NCI-H146 (cell line): ENCODE data around the gene ITGBL1.

Experiments used
- DNase-seq: peaks from one replicate; lab custom pipeline; 2025; lab: John Stamatoyannopoulos, UW

Gene ITGBL1

DNA sequence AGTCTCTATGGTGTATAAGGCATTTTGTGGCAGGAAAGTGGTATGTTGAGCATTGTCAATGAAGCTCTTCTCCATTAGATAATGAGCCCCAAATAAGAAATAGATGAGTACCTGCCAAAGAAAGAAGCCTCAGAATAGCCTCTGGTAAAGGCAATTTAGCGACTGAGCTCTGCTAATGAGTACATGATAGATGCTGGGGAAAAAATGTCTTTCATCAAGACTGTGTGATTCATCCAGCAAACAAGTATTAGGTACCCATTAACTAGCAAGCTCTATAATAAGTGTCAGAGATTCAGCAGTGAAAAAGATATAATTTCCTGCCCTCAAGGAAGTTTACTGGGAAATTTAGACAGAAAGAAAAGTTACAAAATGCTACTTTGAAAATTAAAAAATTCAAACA, 294.6 kb downstream of the ITGBL1 start:
- no peak for DNase-seq

DNA sequence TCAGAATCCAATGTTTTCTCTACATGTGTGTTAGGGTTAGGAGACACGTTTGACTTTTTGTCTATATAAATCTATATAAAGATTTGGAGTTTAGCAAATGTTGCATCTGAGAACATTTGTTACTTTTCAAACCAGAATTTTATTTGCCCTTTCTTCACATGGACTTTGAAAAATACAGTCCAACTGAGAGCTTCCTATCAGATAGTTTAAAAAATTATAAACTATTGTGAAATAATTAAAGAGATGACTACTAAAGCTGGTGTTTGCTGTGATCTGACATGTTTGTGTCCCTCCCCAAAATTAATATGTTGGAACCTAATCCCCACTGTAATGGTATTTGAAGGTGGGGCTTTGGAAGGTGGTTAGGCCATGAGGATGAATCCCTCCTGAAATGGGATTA, 297.1 kb downstream of the ITGBL1 start:
- no peak for DNase-seq

DNA sequence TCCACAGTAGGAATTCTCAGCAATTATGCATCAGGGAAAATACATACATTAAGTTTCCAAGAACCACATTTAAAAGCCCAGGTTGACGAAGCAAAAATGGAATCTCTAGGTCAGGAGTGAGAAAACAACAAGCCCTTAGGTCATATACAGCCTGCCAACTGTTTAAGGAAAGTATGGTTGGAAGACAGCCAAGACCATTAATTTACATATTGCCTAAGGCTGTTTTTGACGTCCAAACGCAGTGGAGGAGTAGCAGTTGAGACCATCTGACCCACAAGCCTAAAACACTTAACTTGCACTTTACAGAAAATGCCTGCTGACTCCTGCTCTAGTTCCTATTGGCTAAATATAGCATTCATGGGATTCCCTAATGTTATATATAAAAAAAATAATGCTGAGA, 299.0 kb downstream of the ITGBL1 start:
- peak; percentile 89 for DNase-seq

DNA sequence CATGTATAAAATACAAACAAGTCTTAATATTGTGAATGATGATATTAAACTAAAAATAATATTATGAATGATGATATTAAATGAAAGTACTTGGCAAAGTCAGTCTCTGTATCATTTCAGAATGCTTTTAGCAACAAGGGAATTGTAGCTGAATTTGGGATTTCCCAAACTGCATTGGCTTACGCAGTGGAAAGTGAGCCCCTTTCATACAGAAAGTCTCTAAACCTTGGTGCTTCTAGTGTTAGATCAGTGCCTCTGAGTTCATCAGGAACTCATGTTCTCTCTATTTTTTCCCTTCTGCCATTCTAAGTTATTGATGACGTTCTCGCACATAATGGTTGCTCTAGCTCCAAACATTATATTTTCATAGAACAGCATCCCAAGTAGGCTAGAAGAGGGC, 300.0 kb downstream of the ITGBL1 start:
- DNase-seq: no peak

DNA sequence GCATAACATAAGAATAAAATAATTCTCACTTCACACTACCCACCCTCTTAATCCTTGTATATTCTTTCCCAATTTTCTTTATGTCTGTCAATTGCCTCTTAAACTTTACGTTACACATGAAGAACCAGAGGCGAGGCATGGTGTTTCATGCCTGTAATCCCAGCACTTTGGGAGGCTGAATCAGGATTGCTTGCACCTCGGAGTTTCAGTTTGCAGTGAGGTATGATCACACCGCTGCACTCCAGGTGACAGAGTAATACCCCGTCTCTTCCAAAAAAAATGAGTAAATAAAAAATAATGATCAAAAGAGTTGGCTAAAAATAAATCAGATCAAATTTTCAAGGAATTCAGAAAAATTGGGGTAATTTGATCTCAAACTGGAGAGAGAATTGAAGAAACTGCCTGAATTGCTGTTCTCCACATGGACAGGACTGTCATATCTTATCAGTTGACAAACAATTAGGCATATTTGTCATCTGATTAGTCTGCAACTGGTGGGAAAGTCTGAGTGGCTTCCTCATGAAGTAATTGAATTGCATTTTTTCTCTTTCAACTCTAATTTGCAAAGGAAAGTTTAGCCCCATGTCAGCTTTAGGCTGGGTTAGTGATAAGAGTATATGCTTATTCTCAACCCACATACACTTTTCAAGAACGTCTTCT, 302.9 kb downstream of the ITGBL1 start:
- peak; percentile 15 for DNase-seq

DNA sequence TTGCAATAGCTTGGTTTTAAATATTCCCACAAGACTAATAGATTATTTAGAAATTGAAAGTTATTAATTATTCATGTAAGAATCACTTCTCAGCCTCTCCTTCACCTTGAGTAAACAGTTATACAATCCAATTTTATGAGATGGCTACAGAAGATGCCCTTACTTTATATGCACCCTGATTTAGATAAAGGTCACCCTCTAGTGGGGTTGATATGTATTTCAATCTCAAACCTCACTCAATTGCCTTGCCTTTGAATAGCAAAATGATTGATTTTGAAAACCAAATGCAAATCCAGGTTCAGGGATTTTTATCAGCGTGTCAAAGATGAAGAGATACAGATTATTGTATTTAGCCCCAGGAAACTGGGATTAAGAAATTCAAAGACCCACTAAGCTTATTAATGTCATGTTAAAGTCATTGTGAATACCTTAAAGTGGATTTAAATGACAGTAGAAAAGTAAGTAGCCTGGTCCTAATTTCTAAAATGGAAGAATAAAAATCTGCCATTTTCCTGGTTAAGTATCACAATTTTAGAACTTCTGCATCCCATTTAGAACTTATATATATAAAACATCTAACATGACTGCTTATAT, 305.1 kb downstream of the ITGBL1 start:
- peak; percentile 70 for DNase-seq

DNA sequence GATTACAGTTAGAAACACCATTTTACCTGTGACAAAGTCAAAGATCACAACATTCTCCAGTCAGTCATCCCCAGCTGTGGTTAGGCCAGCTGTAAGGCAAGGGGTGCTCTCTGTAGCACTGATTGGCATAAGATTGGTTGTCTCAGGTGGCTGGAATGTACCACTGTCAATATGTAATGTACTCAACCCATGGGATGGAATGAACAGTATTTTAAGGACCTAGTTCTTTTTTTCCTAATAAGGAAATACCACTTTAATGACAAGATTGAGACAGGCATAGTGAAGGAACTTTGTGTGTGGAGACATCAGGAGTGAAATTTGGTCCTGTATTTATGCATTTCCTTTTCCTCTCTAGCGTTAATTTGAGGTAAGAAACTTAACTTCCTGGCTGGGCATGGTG, 310.7 kb downstream of the ITGBL1 start:
- no peak for DNase-seq
